GM23338 (cell line): ENCODE results near the gene ABCD2.

ENCODE experiments used
- CREB1 ChIP-seq: fragments of 250-450 bp; sonication (Bioruptor Pico); IDR thresholded peaks from 2 replicates; pipeline ENCODE4 v1.5.0; 2020; ENCODE audit warnings: low read depth, mild to moderate bottlenecking, moderate library complexity
- CTCF ChIP-seq, 2 experiments: fragments of 200-600 bp in 1 of 2; sonication (generic) in 1 of 2; conservative IDR thresholded peaks; 2 replicates each; pipeline versions ENCODE4 v1.5.1 to v1.6.1; 2016 to 2017; ENCODE audit warnings: antibody characterized with exemption in 2 of 2, low read depth in 2 of 2, mild to moderate bottlenecking in 2 of 2, moderate library complexity in 1 of 2
- ETS1 ChIP-seq: IDR thresholded peaks from 2 replicates; pipeline ENCODE4 v1.6.1; 2016; ENCODE audit warnings: antibody characterized with exemption
- EZH2 ChIP-seq: fragments of 200-600 bp; sonication (generic); IDR thresholded peaks from one replicate; pipeline ENCODE4 v1.8.0; 2017; ENCODE audit warnings: antibody characterized with exemption, mild to moderate bottlenecking, low read depth; ENCODE audit not compliant: unreplicated experiment
- EZH2phosphoT487 ChIP-seq: fragments of 200-600 bp; sonication (generic); IDR thresholded peaks from one replicate; pipeline ENCODE4 v1.8.1; 2018; ENCODE audit warnings: antibody characterized with exemption; ENCODE audit not compliant: unreplicated experiment
- JUNB ChIP-seq: IDR thresholded peaks from one replicate; pipeline ENCODE4 v1.6.1; 2016; ENCODE audit warnings: antibody characterized with exemption; ENCODE audit not compliant: unreplicated experiment
- NANOG ChIP-seq: IDR thresholded peaks from 2 replicates; pipeline ENCODE4 v1.6.1; 2016; ENCODE audit warnings: antibody characterized with exemption, borderline replicate concordance
- POLR2AphosphoS5 ChIP-seq: IDR thresholded peaks from 2 replicates; pipeline ENCODE4 v1.6.1; 2016; ENCODE audit warnings: antibody characterized with exemption, low read depth
- REST ChIP-seq: IDR thresholded peaks from one replicate; pipeline ENCODE4 v1.6.1; 2018; ENCODE audit warnings: antibody characterized with exemption; ENCODE audit not compliant: unreplicated experiment
- ZNF331 ChIP-seq: fragments of 250-450 bp; sonication (Bioruptor Pico); IDR thresholded peaks from 2 replicates; pipeline ENCODE4 v1.5.0; 2020; ENCODE audit warnings: low read depth, mild to moderate bottlenecking, moderate library complexity
- ZNF462 ChIP-seq: fragments of 250-450 bp; sonication (Bioruptor Pico); IDR thresholded peaks from 2 replicates; pipeline ENCODE4 v1.5.0; 2020; ENCODE audit warnings: mild to moderate bottlenecking, moderate library complexity

- TF ChIP-seq EZH2phosphoT487 (no peak), CTCF (conservative IDR thresholded peaks at IDR 0.05; ENCODE audit: low read depth in 2 of 2) (no peak), EZH2 (no peak), POLR2AphosphoS5 (no peak), REST (no peak), NANOG (no peak), ZNF331 (no peak), CREB1 (CRISPR knock-in tag) (no peak), JUNB (no peak), ZNF462 (no peak), ETS1 (no peak)
Observed at GRCh38 chr12:39616251-39616650, 3.4 kb downstream of the ABCD2 start.
